Vagina (tissue), 2 donors: ENCODE data around the gene FBLIM1. TPM values are rescaled to one million over a fixed set of nuclear protein-coding genes. Genes with fewer than 3 reads are reported as not detected.

ENCODE experiments used
- DNase-seq, 2 donors: peaks; one replicate each; pipeline ENCODE4 v3.0.0-alpha.2; 2017; ENCODE audit errors: extremely low spot score in 2 of 2
- H3K27ac ChIP-seq: fragments of 200-600 bp; sonication (generic); one replicate; pipeline ENCODE4 v1.5.1; 2019
- H3K27me3 ChIP-seq: fragments of 200-600 bp; sonication (generic); one replicate; pipeline ENCODE4 v1.5.1; 2019
- H3K36me3 ChIP-seq, 2 donors: fragments of 200-600 bp; sonication (generic); one replicate each; pipeline ENCODE4 v1.5.1; 2017 to 2019
- H3K4me1 ChIP-seq: fragments of 200-600 bp; sonication (generic); one replicate; pipeline ENCODE4 v1.5.1; 2019
- H3K4me3 ChIP-seq, 2 donors: fragments of 200-600 bp; sonication (generic); 1 replicate in 1 of 2; 2 replicates in 1 of 2; pipeline ENCODE4 v1.5.1; 2016 to 2019
- H3K9me3 ChIP-seq: fragments of 200-600 bp; sonication (generic); one replicate; pipeline ENCODE4 v1.5.1; 2019
- CTCF ChIP-seq, 3 experiments: fragments of 450-650 bp in 2 of 3; fragments of 200-600 bp in 1 of 3; sonication (generic) in 1 of 3; IDR thresholded peaks; one replicate each; pipeline ENCODE4 v1.5.1; 2017 to 2019; ENCODE audit warnings: antibody characterized with exemption in 3 of 3, mild to moderate bottlenecking in 2 of 3, moderate library complexity in 2 of 3
- POLR2A ChIP-seq, 2 donors: fragments of 450-650 bp; IDR thresholded peaks; one replicate each; pipeline ENCODE4 v1.6.1; 2017; ENCODE audit warnings: antibody characterized with exemption in 2 of 2, mild to moderate bottlenecking in 2 of 2, moderate library complexity in 2 of 2
- POLR2AphosphoS5 ChIP-seq, 2 donors: sonication (generic); formaldehyde crosslinking; IDR thresholded peaks; one replicate each; pipeline ENCODE4 v1.9.0; 2017; ENCODE audit warnings: antibody characterized with exemption in 2 of 2, mild to moderate bottlenecking in 2 of 2, low read depth in 1 of 2; ENCODE audit not compliant: insufficient read depth in 1 of 2
- intact Hi-C: fragments of 100-400 bp; cut with DNase I; formaldehyde crosslinking; loops from one replicate; pipeline ENCODE4 v1.15.1; 2023
- total RNA-seq: library from RNA; depleted of rRNA; stranded (reverse); fragments of >200 nt; gene quantifications from one replicate; pipeline ENCODE4 v1.2.3, GENCODE V29; 2016

The FBLIM1 gene
- total RNA-seq, 1 donor from 2014 or later, result 45.2 TPM

DNA sequence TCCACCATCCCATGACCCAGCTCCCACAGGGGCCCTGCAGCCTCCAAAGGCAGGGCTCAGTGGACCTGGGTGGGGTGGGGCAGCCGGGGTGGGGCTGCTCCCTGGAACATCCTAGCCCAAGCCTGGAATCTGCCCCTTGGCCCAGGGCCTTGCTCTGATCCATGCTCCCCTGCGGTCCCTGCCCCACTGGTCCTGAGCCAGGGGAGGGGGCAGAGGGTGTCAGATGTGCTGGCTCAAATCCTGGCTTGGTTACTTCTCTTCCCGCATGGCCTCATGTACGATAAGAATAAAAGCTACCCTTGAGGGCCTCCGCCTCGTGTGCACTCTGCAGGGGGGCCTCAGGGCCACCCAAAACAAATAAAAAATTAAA lies 21.7 kb upstream of the FBLIM1 start:
- Histone ChIP-seq H3K4me1 (peaks cover 38% of the 10 kb centered on the region), H3K27me3 (no peaks in the 10 kb centered on the region), H3K9me3 (no peaks in the 10 kb centered on the region), H3K27ac (peak overlapping the region; percentile 40), H3K36me3 (peaks cover 0 to 27% of the 10 kb centered on the region in 2 donors), H3K4me3 (no peak overlapping the region)
- TF ChIP-seq CTCF (IDR thresholded peaks at IDR 0.05) (no peak), POLR2AphosphoS5 (IDR thresholded peaks at IDR 0.05; ENCODE audit: insufficient read depth in 1 of 2, low read depth in 1 of 2) (no peak), POLR2A (IDR thresholded peaks at IDR 0.05) (no peak)
- intact Hi-C loops, result no loop called here
- DNase-seq, result no peak

DNA sequence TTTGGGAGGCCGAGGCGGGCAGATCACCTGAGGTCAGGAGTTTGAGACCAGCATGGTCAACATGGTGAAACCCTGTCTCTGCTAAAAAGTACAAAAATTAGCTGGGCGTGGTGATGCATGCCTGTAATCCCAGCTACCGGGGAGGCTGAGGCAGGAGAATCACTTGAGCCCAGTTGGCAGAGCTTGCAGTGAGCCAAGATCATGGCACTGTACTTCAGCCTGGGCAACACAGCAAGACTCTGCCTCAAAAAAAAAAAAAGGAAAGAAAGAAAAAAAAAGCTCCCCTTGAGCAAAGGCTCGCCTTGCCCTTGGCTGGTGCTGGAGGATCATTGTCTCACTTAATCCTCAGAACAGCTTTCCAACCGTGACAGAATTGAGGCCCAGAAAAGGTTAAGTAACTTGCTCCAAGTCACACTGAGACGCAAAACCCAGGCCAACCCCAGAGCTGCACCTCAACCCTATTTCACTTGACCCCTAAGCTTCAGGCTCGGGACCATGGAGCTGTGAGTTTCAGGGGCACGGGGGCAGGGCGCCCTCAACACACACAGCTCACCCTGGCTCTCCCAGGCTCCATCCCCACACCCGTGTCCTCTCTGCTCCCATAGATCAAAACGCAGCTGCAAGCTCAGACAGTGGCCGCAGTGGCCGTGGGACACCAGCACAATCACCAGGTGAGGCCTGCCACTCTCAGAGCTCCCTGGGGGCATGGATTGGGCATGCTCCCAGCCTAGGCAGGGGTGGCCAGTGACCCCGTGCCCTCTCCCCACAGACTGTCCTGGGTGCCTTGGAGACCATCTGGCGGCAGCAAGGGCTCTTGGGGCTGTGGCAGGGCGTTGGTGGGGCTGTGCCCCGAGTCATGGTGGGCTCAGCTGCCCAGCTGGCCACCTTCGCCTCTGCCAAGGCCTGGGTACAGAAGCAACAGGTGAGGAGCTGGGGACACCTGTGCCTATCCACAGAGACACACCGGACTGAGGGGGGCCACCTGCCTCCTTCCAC lies 21.0 kb upstream of the FBLIM1 start:
- Histone ChIP-seq H3K4me1 (peaks cover 38% of the 10 kb centered on the region), H3K27me3 (no peaks in the 10 kb centered on the region), H3K36me3 (peaks cover 0 to 19% of the 10 kb centered on the region in 2 donors), H3K4me3 (no peak overlapping the region), H3K9me3 (no peaks in the 10 kb centered on the region), H3K27ac (peak overlapping the region; percentile 40)
- TF ChIP-seq CTCF (IDR thresholded peaks at IDR 0.05) (no peak), POLR2A (IDR thresholded peaks at IDR 0.05) (no peak), POLR2AphosphoS5 (IDR thresholded peaks at IDR 0.05; ENCODE audit: insufficient read depth in 1 of 2, low read depth in 1 of 2) (no peak)
- no peak for DNase-seq
- intact Hi-C loops, result no loop called here

DNA sequence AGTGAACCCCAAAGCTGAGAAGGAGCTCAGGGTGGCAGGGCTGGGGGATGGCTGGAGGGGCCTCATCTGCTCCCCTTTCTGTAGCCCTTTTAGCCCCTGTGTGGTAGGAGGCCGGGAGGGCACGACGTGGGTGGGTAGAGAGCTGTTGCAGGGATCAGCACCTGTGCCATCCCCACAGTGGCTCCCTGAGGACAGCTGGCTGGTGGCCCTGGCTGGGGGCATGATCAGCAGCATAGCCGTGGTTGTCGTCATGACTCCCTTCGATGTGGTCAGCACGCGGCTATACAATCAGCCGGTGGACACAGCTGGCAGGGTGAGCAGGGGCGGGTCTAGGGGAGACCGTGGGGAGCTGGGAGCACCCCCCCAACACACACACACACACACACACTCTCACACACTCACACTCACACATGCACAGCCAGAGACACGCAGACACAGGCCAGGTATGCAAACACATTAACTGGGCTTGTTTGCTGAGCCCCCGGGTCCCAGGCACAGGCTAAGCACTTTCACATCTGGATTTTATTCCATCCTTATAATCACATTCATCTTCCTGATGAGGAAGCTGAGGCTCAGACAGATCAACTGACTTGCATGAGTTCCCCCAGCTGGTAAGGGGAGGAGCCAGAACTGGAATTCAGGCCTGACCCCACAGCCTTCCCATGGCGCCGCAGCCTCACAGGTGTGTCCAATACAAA lies 20.0 kb upstream of the FBLIM1 start:
- H3K27me3 ChIP-seq, result no peaks in the 10 kb centered on the region
- H3K27ac ChIP-seq, result no peak overlapping the region
- peaks cover 38% of the 10 kb centered on the region for H3K4me1 ChIP-seq
- no peak overlapping the region for H3K4me3 ChIP-seq
- DNase-seq, result no peak
- peaks cover 0 to 10% of the 10 kb centered on the region in 2 donors for H3K36me3 ChIP-seq
- no peaks in the 10 kb centered on the region for H3K9me3 ChIP-seq
- intact Hi-C loops, result no loop called here
- TF ChIP-seq POLR2A (IDR thresholded peaks at IDR 0.05) (no peak), POLR2AphosphoS5 (IDR thresholded peaks at IDR 0.05; ENCODE audit: insufficient read depth in 1 of 2, low read depth in 1 of 2) (no peak), CTCF (IDR thresholded peaks at IDR 0.05) (no peak)

DNA sequence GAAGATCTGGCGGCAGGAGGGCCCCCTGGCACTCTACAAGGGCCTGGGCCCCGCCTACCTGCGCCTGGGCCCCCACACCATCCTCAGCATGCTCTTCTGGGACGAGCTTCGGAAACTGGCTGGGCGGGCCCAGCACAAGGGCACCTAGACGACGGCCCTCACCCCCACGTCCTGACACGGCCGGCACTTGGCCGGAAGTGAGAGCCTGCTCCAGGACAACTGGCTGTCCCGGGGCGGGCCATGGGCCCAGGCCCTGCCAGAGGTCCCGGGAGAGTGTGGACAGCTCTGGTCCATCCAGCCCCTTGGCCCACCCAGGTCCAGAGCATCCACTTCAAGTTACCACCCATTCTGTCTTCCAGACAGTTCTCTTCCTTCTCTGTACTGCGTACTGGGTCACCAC lies 19.3 kb upstream of the FBLIM1 start:
- TF ChIP-seq CTCF (IDR thresholded peaks at IDR 0.05) (no peak), POLR2AphosphoS5 (IDR thresholded peaks at IDR 0.05; ENCODE audit: insufficient read depth in 1 of 2, low read depth in 1 of 2) (no peak)
- H3K4me1 ChIP-seq, result peaks cover 38% of the 10 kb centered on the region
- DNase-seq, result no peak
- peaks cover 0 to 3% of the 10 kb centered on the region in 2 donors for H3K36me3 ChIP-seq
- no peak overlapping the region for H3K27ac ChIP-seq
- no peaks in the 10 kb centered on the region for H3K9me3 ChIP-seq
- H3K4me3 ChIP-seq, result no peak overlapping the region
- no peaks in the 10 kb centered on the region for H3K27me3 ChIP-seq
- intact Hi-C loops, result no loop called here
